HepG2 (cell line): ENCODE data around the gene CUL4A. TPM values are rescaled to one million over a fixed set of nuclear protein-coding genes. Genes with fewer than 3 reads are reported as not detected.

Source experiments
- AKAP8 ChIP-seq: sonication (generic); formaldehyde crosslinking; IDR thresholded peaks from 2 replicates; pipeline ENCODE4 v1.5.1; 2020; ENCODE audit warnings: mild to moderate bottlenecking, missing genetic modification reagents
- BCL6 ChIP-seq: IDR thresholded peaks from 2 replicates; pipeline ENCODE4 v1.6.1; 2016; ENCODE audit warnings: missing genetic modification reagents, missing compliant biosample characterization
- CBX5 ChIP-seq: sonication (generic); formaldehyde crosslinking; IDR thresholded peaks from 2 replicates; pipeline ENCODE4 v1.4.0; 2020; ENCODE audit warnings: missing genetic modification reagents, borderline replicate concordance
- CEBPB ChIP-seq: IDR thresholded peaks from 2 replicates; pipeline ENCODE4 v1.6.1; 2011; ENCODE audit warnings: low read depth, low read length, improper control_type of control experiment, borderline replicate concordance
- GTF3A ChIP-seq: sonication (generic); formaldehyde crosslinking; conservative IDR thresholded peaks from 2 replicates; pipeline ENCODE4 v1.4.0; 2020; ENCODE audit warnings: mild to moderate bottlenecking, missing genetic modification reagents
- HCFC1 ChIP-seq: fragments of 150-350 bp; IDR thresholded peaks from 2 replicates; pipeline ENCODE4 v1.6.1; 2014; ENCODE audit warnings: low read depth, low read length
- HMG20A ChIP-seq: IDR thresholded peaks from 2 replicates; pipeline ENCODE4 v1.6.1; 2016; ENCODE audit warnings: borderline replicate concordance
- HNF4A ChIP-seq: sonication (generic); formaldehyde crosslinking; IDR thresholded peaks from 2 replicates; pipeline ENCODE4 v1.4.0; 2020; ENCODE audit warnings: missing genetic modification reagents
- MED1 ChIP-seq: sonication (generic); formaldehyde crosslinking; IDR thresholded peaks from 2 replicates; pipeline ENCODE4 v1.4.0; 2020; ENCODE audit warnings: missing genetic modification reagents
- MTA1 ChIP-seq: sonication (generic); formaldehyde crosslinking; IDR thresholded peaks from 2 replicates; pipeline ENCODE4 v1.4.0; 2020; ENCODE audit warnings: missing genetic modification reagents, mild to moderate bottlenecking, borderline replicate concordance
- MXD4 ChIP-seq: IDR thresholded peaks from 2 replicates; pipeline ENCODE4 v1.6.1; 2016; ENCODE audit warnings: mild to moderate bottlenecking, missing biosample characterization, missing genetic modification reagents
- NCOA2 ChIP-seq: sonication (generic); formaldehyde crosslinking; IDR thresholded peaks from 2 replicates; pipeline ENCODE4 v1.8.0; 2022; ENCODE audit warnings: inconsistent platforms
- NRL ChIP-seq: sonication (generic); formaldehyde crosslinking; IDR thresholded peaks from 2 replicates; pipeline ENCODE4 v1.5.0; 2020; ENCODE audit warnings: missing genetic modification reagents, mild to moderate bottlenecking, moderate library complexity, borderline replicate concordance
- SNAPC2 ChIP-seq: sonication (generic); formaldehyde crosslinking; IDR thresholded peaks from 2 replicates; pipeline ENCODE4 v1.8.1; 2022; ENCODE audit warnings: mild to moderate bottlenecking, missing genetic modification reagents
- SP4 ChIP-seq: sonication (generic); formaldehyde crosslinking; IDR thresholded peaks from 2 replicates; pipeline ENCODE4 v1.8.1; 2023; ENCODE audit warnings: mild to moderate bottlenecking, missing genetic modification reagents
- TEAD3 ChIP-seq: optimal IDR thresholded peaks from 2 replicates; pipeline ENCODE3; 2016; ENCODE audit warnings: borderline replicate concordance
- U2AF1 ChIP-seq: fragments of 200-400 bp; formaldehyde crosslinking; optimal IDR thresholded peaks from 2 replicates; pipeline ENCODE3; 2017; ENCODE audit warnings: mild to moderate bottlenecking, low read depth, low read length
- ZNF160 ChIP-seq: sonication (generic); formaldehyde crosslinking; IDR thresholded peaks from 2 replicates; pipeline ENCODE4 v1.8.0; 2022; ENCODE audit warnings: mild to moderate bottlenecking, inconsistent platforms, missing genetic modification reagents
- ZNF253 ChIP-seq: sonication (generic); formaldehyde crosslinking; IDR thresholded peaks from 2 replicates; pipeline ENCODE4 v1.8.0; 2022; ENCODE audit warnings: mild to moderate bottlenecking, missing genetic modification reagents, borderline replicate concordance
- ZNF264 ChIP-seq: sonication (generic); formaldehyde crosslinking; IDR thresholded peaks from 2 replicates; pipeline ENCODE4 v1.4.0; 2020; ENCODE audit warnings: missing genetic modification reagents
- ZNF367 ChIP-seq: sonication (generic); formaldehyde crosslinking; IDR thresholded peaks from 2 replicates; pipeline ENCODE4 v1.4.0; 2020; ENCODE audit warnings: missing genetic modification reagents, borderline replicate concordance
- ZNF441 ChIP-seq: sonication (generic); formaldehyde crosslinking; IDR thresholded peaks from 2 replicates; pipeline ENCODE4 v1.7.0; 2021; ENCODE audit warnings: missing genetic modification reagents, borderline replicate concordance
- polyA plus RNA-seq, 8 experiments: library from polyadenylated mRNA; depleted of rRNA in 3 of 8; stranded (reverse) in 7 of 8; unstranded in 1 of 8; fragments of >200 nt; fragmentation: Illumina TruSeq in 4 of 8; extraction: Trizol in 4 of 8; gene quantifications; 2 replicates each; pipeline versions ENCODE4 v1.2.1 to v1.2.3, GENCODE V29; 2011 to 2016; ENCODE audit warnings: low read depth in 4 of 8, missing spikeins in 1 of 8, mixed read lengths in 1 of 8; ENCODE audit not compliant: insufficient read depth in 1 of 8
- total RNA-seq, 5 experiments: library from RNA; depleted of rRNA; stranded (reverse); fragments of >200 nt; fragmentation: Illumina TruSeq; extraction: Trizol; gene quantifications; 2 replicates each; pipeline ENCODE4 v1.2.3, GENCODE V29; 2016; ENCODE audit warnings: low read depth in 1 of 5
- TF ChIP-seq, protein P1 (sequence below): IDR thresholded peaks from 2 replicates; pipeline ENCODE4 v1.6.1; 2016; ENCODE audit warnings: missing compliant biosample characterization, missing genetic modification reagents, borderline replicate concordance
- TF ChIP-seq, protein P2 (sequence below): IDR thresholded peaks from 2 replicates; pipeline ENCODE4 v1.6.1; 2016; ENCODE audit warnings: mild to moderate bottlenecking, missing biosample characterization, missing genetic modification reagents
- TF ChIP-seq, protein P3 (sequence below): sonication (generic); formaldehyde crosslinking; IDR thresholded peaks from 2 replicates; pipeline ENCODE4 v1.4.0; 2020; ENCODE audit warnings: missing genetic modification reagents, borderline replicate concordance
- TF ChIP-seq, protein P4 (sequence below): sonication (generic); formaldehyde crosslinking; IDR thresholded peaks from 2 replicates; pipeline ENCODE4 v1.4.0; 2020; ENCODE audit warnings: mild to moderate bottlenecking, missing genetic modification reagents

Gene CUL4A
- total and polyA plus RNA-seq, 2 of the 13 experiments (the other 11 are each of a cell fraction or from before 2014, with no cell fraction given), result 51.2 to 75.3 TPM

DNA sequence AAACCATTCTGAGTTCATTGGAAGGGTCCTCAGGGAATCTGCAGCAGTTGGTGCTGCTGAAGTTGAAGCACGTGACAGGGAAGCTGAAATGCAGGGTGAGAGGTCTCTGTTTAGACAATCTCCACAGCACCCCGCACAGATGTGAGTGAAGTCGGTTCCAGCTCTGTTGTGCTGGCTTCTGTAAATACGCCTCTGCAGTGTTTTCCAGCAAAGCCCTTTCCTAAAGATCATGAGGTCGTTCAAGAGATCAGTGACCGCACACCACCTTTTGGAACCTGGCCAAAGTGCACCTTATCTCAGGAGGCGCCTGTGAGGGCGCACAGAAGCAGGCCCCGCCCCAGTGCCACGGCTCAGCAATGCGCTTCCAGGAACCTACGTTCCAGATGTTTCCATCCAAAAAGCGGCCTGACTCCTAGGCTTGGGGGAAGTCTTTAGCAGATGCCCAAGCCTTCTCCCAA, 10.8 kb downstream of the CUL4A start (continued):
- TF ChIP-seq, protein P1, sequence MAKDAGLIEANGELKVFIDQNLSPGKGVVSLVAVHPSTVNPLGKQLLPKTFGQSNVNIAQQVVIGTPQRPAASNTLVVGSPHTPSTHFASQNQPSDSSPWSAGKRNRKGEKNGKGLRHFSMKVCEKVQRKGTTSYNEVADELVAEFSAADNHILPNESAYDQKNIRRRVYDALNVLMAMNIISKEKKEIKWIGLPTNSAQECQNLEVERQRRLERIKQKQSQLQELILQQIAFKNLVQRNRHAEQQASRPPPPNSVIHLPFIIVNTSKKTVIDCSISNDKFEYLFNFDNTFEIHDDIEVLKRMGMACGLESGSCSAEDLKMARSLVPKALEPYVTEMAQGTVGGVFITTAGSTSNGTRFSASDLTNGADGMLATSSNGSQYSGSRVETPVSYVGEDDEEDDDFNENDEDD (CRISPR knock-in tag), result no peak
- TF ChIP-seq SP4 (CRISPR knock-in tag), result no peak
- TF ChIP-seq CEBPB, result no peak
- peak; percentile 52; the same call in 1 of the 2 replicates for TF ChIP-seq HMG20A (CRISPR knock-in tag)
- TF ChIP-seq GTF3A, result no peak
- TF ChIP-seq NRL (CRISPR knock-in tag), result no peak
- TF ChIP-seq, protein P2, sequence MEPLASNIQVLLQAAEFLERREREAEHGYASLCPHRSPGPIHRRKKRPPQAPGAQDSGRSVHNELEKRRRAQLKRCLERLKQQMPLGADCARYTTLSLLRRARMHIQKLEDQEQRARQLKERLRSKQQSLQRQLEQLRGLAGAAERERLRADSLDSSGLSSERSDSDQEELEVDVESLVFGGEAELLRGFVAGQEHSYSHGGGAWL (CRISPR knock-in tag), result 0 out of 2 replicates have a peak, but pooled peaks have one; percentile 6
- TF ChIP-seq NCOA2 (CRISPR knock-in tag), result peak; percentile 48; the same call in 1 of the 2 replicates
- no peak for TF ChIP-seq HCFC1
- TF ChIP-seq HNF4A (CRISPR knock-in tag), result peak; percentile 95
- TF ChIP-seq TEAD3 (CRISPR knock-in tag), result peak; percentile 43
- no peak for TF ChIP-seq ZNF367 (CRISPR knock-in tag)
- TF ChIP-seq, protein P3, sequence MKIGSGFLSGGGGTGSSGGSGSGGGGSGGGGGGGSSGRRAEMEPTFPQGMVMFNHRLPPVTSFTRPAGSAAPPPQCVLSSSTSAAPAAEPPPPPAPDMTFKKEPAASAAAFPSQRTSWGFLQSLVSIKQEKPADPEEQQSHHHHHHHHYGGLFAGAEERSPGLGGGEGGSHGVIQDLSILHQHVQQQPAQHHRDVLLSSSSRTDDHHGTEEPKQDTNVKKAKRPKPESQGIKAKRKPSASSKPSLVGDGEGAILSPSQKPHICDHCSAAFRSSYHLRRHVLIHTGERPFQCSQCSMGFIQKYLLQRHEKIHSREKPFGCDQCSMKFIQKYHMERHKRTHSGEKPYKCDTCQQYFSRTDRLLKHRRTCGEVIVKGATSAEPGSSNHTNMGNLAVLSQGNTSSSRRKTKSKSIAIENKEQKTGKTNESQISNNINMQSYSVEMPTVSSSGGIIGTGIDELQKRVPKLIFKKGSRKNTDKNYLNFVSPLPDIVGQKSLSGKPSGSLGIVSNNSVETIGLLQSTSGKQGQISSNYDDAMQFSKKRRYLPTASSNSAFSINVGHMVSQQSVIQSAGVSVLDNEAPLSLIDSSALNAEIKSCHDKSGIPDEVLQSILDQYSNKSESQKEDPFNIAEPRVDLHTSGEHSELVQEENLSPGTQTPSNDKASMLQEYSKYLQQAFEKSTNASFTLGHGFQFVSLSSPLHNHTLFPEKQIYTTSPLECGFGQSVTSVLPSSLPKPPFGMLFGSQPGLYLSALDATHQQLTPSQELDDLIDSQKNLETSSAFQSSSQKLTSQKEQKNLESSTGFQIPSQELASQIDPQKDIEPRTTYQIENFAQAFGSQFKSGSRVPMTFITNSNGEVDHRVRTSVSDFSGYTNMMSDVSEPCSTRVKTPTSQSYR (CRISPR knock-in tag), result no peak
- TF ChIP-seq, protein P4, sequence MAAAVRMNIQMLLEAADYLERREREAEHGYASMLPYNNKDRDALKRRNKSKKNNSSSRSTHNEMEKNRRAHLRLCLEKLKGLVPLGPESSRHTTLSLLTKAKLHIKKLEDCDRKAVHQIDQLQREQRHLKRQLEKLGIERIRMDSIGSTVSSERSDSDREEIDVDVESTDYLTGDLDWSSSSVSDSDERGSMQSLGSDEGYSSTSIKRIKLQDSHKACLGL (CRISPR knock-in tag), result peak; percentile 42; the same call in 1 of the 2 replicates
- no peak for TF ChIP-seq ZNF253 (CRISPR knock-in tag)
- TF ChIP-seq U2AF1, result no peak
- peak; percentile 63; the same call in 1 of the 2 replicates for TF ChIP-seq AKAP8 (CRISPR knock-in tag)
- peak; percentile 84 for TF ChIP-seq MED1 (CRISPR knock-in tag)
- TF ChIP-seq ZNF160 (CRISPR knock-in tag), result peak; percentile 54; the same call in 1 of the 2 replicates
- no peak for TF ChIP-seq CBX5 (CRISPR knock-in tag)
- peak; percentile 96 for TF ChIP-seq BCL6 (CRISPR knock-in tag)
- no peak for TF ChIP-seq SNAPC2 (CRISPR knock-in tag)
- TF ChIP-seq MTA1 (CRISPR knock-in tag), result peak; percentile 51; the same call in 1 of the 2 replicates
- peak; percentile 87; the same call in 1 of the 2 replicates for TF ChIP-seq ZNF441 (CRISPR knock-in tag)
- TF ChIP-seq ZNF264 (CRISPR knock-in tag), result no peak
- 0 out of 2 replicates have a peak, but pooled peaks have one; percentile 41 for TF ChIP-seq MXD4 (CRISPR knock-in tag)
